Endothelial cell of umbilical vein (primary cell): Measurements from ENCODE around the gene TSPAN4. TPM values are rescaled to one million over a fixed set of nuclear protein-coding genes. Genes with fewer than 3 reads are reported as not detected.
A peak's percentile ranks its signal among the peaks of the same experiment; 100 is the strongest.

ENCODE experiments used
- BruUV-seq: library from RNA; stranded (reverse); fragments of 400-500 nt; replicated peaks from 2 replicates; lab custom pipeline; 2021; lab: Mats Ljungman, UMichigan
- CTCF ChIA-PET: fragments of 300-600, 350-600 bp; sonication (Branson Sonifier 250); formaldehyde crosslinking; loops from one replicate; lab custom pipeline; 2021; ENCODE audit warnings: antibody characterized with exemption, inconsistent platforms; lab: Charles Lee
- POLR2A ChIA-PET: fragments of 300-600, 350-600 bp; sonication (Branson Sonifier 250); formaldehyde crosslinking; loops from one replicate; lab custom pipeline; 2021; ENCODE audit warnings: antibody characterized with exemption, inconsistent platforms; lab: Charles Lee
- DNase-seq: peaks from one replicate; pipeline ENCODE4 v3.0.0-alpha.2; 2011; ENCODE audit warnings: low read depth, low spot score
- FAIRE-seq: peaks from 2 replicates; lab custom pipeline; 2011; peaks lifted over from hg19 to GRCh38; lab: Jason Lieb, UNC
- H2AFZ ChIP-seq: 2 replicates; pipeline ENCODE4 v1.6.0; 2012; ENCODE audit warnings: low read depth, low read length, control low read depth, inconsistent platforms
- H3K27ac ChIP-seq: 2 replicates; pipeline ENCODE4 v1.5.1; 2011; ENCODE audit warnings: low read depth, mild to moderate bottlenecking, control low read depth, low read length, moderate library complexity; ENCODE audit not compliant: insufficient read depth
- H3K27me3 ChIP-seq, 2 experiments: 2 replicates each; pipeline versions ENCODE4 v1.6.0 to v1.6.1; 2011; ENCODE audit warnings: low read length in 2 of 2, mixed read lengths in 1 of 2; ENCODE audit not compliant: control insufficient read depth in 2 of 2, insufficient read depth in 2 of 2
- H3K36me3 ChIP-seq, 2 experiments: 2 replicates in 1 of 2; 3 replicates in 1 of 2; pipeline ENCODE4 v1.5.1; 2011; ENCODE audit warnings: low read length in 2 of 2, mild to moderate bottlenecking in 1 of 2, moderate library complexity in 1 of 2; ENCODE audit not compliant: control insufficient read depth in 2 of 2, insufficient read depth in 2 of 2; ENCODE audit errors: extremely low read depth in 1 of 2
- H3K4me1 ChIP-seq: 3 replicates; pipeline ENCODE4 v1.5.1; 2011; ENCODE audit warnings: mild to moderate bottlenecking, low read length; ENCODE audit not compliant: control insufficient read depth, insufficient read depth; ENCODE audit errors: extremely low read depth
- H3K4me2 ChIP-seq: 2 replicates; pipeline ENCODE4 v1.6.1; 2011; ENCODE audit warnings: low read length, control low read depth, mixed read lengths; ENCODE audit not compliant: insufficient read depth
- H3K4me3 ChIP-seq, 3 experiments: fragments of 200-600 bp in 1 of 3; sonication (generic), shearing (Covaris generic) in 1 of 3; replicated peaks in 1 of 3; 2 replicates each; pipeline ENCODE4 v1.5.1; 2011 to 2016; ENCODE audit warnings: control low read depth in 3 of 3, low read length in 3 of 3, mild to moderate bottlenecking in 2 of 3, inconsistent platforms in 1 of 3, low read depth in 1 of 3, moderate library complexity in 1 of 3; ENCODE audit not compliant: insufficient read depth in 1 of 3
- H3K79me2 ChIP-seq: 2 replicates; pipeline ENCODE4 v1.6.0; 2012; ENCODE audit warnings: low read length, inconsistent platforms; ENCODE audit not compliant: control insufficient read depth, insufficient read depth
- H3K9ac ChIP-seq: replicated peaks from 2 replicates; pipeline ENCODE3; 2011; ENCODE audit warnings: low read length, control low read depth; ENCODE audit not compliant: insufficient read depth; ENCODE audit errors: extremely low read depth
- H3K9me1 ChIP-seq: replicated peaks from 3 replicates; pipeline ENCODE4 v1.6.0; 2011; ENCODE audit warnings: mild to moderate bottlenecking, low read length; ENCODE audit not compliant: control insufficient read depth, insufficient read depth; ENCODE audit errors: extremely low read depth
- H3K9me3 ChIP-seq: replicated peaks from 2 replicates; pipeline ENCODE4 v1.5.1; 2012; ENCODE audit warnings: low read length, inconsistent platforms; ENCODE audit not compliant: control insufficient read depth, insufficient read depth
- H4K20me1 ChIP-seq: replicated peaks from 2 replicates; pipeline ENCODE3; 2011; ENCODE audit warnings: mild to moderate bottlenecking, low read length; ENCODE audit not compliant: control insufficient read depth, insufficient read depth; ENCODE audit errors: extremely low read depth
- EZH2 ChIP-seq: IDR thresholded peaks from 2 replicates; pipeline ENCODE4 v1.6.1; 2012; ENCODE audit warnings: borderline replicate concordance, low read depth, mild to moderate bottlenecking, moderate library complexity, low read length, inconsistent platforms; ENCODE audit not compliant: severe bottlenecking
- FOS ChIP-seq: IDR thresholded peaks from 2 replicates; pipeline ENCODE4 v1.6.1; 2011; ENCODE audit warnings: mild to moderate bottlenecking, low read length, moderate library complexity, borderline replicate concordance; ENCODE audit not compliant: insufficient read depth
- JUN ChIP-seq: IDR thresholded peaks from 2 replicates; pipeline ENCODE4 v1.6.1; 2011; ENCODE audit warnings: borderline replicate concordance, low read depth; ENCODE audit not compliant: insufficient read length, insufficient read depth
- MYC ChIP-seq: IDR thresholded peaks from one replicate; pipeline ENCODE4 v1.6.1; 2011; ENCODE audit warnings: mild to moderate bottlenecking, low read depth, low read length
- POLR2A ChIP-seq: IDR thresholded peaks from 2 replicates; pipeline ENCODE4 v1.6.1; 2012; ENCODE audit warnings: low read depth, mild to moderate bottlenecking, control low read depth, low read length
- POLR2AphosphoS5 ChIP-seq: IDR thresholded peaks from 2 replicates; pipeline ENCODE4 v1.6.1; 2012; ENCODE audit warnings: low read depth, mild to moderate bottlenecking, control low read depth, low read length, moderate library complexity; ENCODE audit not compliant: insufficient read depth
- dilution Hi-C: fragments of 300-500 bp; cut with MboI; formaldehyde crosslinking; loops from one replicate; pipeline ENCODE4 v1.15.0; 2019; ENCODE audit warnings: low sequenced_read_pairs; ENCODE audit not compliant: extremely low pct_ligation_motif_present
- intact Hi-C: fragments of 100-400 bp; cut with micrococcal nuclease; formaldehyde crosslinking; loops from one replicate; pipeline ENCODE4 v1.10.0; 2022
- polyA plus RNA-seq, 4 experiments: library from polyadenylated mRNA; depleted of rRNA in 3 of 4; stranded (reverse) in 3 of 4; unstranded in 1 of 4; fragments of >200 nt; gene quantifications; 2 replicates each; pipeline versions ENCODE4 v1.2.1 to v1.2.3, GENCODE V29; 2011 to 2012; ENCODE audit warnings: missing spikeins in 1 of 4
- total RNA-seq: library from RNA; stranded (reverse); gene quantifications from 2 replicates; pipeline ENCODE4 v1.2.3, GENCODE V29; 2021
- TF ChIP-seq, protein P1 (sequence below): IDR thresholded peaks from 2 replicates; pipeline ENCODE4 v1.6.1; 2011; ENCODE audit not compliant: insufficient read depth, insufficient read length
- TF ChIP-seq, protein P2 (sequence below), 2 donors: IDR thresholded peaks; 1 replicate in 1 of 2; 2 replicates in 1 of 2; pipeline ENCODE4 v1.5.1; 2011; ENCODE audit warnings: low read length in 2 of 2, mild to moderate bottlenecking in 2 of 2, moderate library complexity in 2 of 2, control low read depth in 1 of 2, inconsistent platforms in 1 of 2, low read depth in 1 of 2; ENCODE audit not compliant: insufficient read depth in 1 of 2; ENCODE audit errors: extremely low read depth in 1 of 2

The TSPAN4 gene
- total and polyA plus RNA-seq, 2 donors (not counting 3 experiments of a cell fraction or from before 2014, with no cell fraction given): 114 to 199 TPM

DNA sequence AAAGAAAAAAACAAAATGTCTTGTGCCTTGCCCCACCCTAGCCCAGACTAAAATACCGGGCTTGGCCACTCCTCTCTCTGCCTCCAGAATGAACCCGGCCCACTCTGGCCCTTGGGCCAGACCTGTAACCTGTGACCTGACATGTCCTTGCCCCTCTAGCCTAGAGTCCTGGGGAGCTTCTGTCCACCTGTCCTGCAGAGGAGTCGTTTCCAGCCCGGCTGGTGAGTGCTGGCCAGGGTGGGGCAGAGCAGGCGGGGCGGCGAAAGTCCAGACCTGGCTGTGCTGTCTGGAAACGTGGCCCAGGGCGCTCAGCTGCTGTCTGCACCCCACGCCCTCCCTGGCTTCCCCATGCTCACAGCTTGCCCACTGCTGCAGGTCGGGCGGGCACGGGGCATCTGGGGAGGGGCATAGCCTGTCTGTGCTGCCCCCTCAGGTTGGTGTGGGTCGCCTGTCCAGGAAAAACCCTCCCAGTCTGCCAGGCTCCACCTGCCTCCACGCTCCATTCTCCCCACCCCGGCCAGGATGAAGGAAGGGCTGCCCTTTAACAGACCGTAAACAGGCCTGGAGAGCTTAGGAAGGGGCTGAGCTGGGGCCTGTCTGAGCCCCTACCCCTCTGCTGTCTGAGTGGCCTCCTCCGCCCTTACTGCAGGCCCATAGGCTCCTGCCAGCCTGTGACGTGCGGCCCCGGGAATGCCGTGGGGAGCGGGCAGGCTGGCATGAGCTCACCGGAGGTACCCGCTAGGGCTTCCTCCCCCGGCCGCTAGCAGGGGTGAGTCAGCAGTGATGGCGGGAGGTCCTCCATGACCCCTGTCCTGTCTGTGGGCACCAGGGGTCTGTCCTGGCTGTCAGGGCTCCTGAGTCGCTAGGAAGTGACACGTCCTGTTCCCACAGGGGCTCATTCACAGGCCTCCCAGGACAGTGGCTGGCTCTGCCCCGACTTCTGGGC, 8.0 kb upstream of the TSPAN4 start:
- peak overlapping the region; percentile 79 for H3K27ac ChIP-seq
- H2AFZ ChIP-seq: no peak overlapping the region
- CTCF ChIA-PET: interaction anchor here (1.3 to 2.9 kb wide), 4 partner anchors 10 to 30 kb away, joined by 3 to 19 read pairs (median 8); partner anchors contain the start of genes PIDD1, PNPLA2 and TSPAN4
- peaks cover 44% of the 10 kb centered on the region for H3K79me2 ChIP-seq
- POLR2A ChIA-PET: interaction anchor here (0.8 to 3.3 kb wide), 4 partner anchors 9 to 38 kb away, joined by 3 to 25 read pairs (median 8); partner anchors contain the start of genes PNPLA2, POLR2L and TSPAN4
- H3K9ac ChIP-seq: peak overlapping the region; percentile 85
- TF ChIP-seq MYC (peak; percentile 49), EZH2 (no peak), POLR2A (peak; percentile 76), JUN (peak; percentile 64), POLR2AphosphoS5 (peak; percentile 95), FOS (peak; percentile 94)
- TF ChIP-seq, protein P1, sequence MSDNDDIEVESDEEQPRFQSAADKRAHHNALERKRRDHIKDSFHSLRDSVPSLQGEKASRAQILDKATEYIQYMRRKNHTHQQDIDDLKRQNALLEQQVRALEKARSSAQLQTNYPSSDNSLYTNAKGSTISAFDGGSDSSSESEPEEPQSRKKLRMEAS: no peak
- TF ChIP-seq, protein P2, sequence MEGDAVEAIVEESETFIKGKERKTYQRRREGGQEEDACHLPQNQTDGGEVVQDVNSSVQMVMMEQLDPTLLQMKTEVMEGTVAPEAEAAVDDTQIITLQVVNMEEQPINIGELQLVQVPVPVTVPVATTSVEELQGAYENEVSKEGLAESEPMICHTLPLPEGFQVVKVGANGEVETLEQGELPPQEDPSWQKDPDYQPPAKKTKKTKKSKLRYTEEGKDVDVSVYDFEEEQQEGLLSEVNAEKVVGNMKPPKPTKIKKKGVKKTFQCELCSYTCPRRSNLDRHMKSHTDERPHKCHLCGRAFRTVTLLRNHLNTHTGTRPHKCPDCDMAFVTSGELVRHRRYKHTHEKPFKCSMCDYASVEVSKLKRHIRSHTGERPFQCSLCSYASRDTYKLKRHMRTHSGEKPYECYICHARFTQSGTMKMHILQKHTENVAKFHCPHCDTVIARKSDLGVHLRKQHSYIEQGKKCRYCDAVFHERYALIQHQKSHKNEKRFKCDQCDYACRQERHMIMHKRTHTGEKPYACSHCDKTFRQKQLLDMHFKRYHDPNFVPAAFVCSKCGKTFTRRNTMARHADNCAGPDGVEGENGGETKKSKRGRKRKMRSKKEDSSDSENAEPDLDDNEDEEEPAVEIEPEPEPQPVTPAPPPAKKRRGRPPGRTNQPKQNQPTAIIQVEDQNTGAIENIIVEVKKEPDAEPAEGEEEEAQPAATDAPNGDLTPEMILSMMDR (IDR thresholded peaks at IDR 0.05; ENCODE audit: extremely low read depth in 1 of 2, insufficient read depth in 1 of 2, low read depth in 1 of 2, low read length in 2 of 2): no peak
- intact Hi-C loops (loop anchor here (1.0 to 2.0 kb wide), 2 partner anchors 10 to 16 kb away; partner anchors contain the start of gene PNPLA2), dilution Hi-C loops (no loop called here)
- peak; percentile 98 for FAIRE-seq
- DNase-seq: peak; percentile 93
- H3K4me2 ChIP-seq: peak overlapping the region; percentile 75
- no peaks in the 10 kb centered on the region for H3K27me3 ChIP-seq
- TSS peak; percentile 63 for BruUV-seq
- H4K20me1 ChIP-seq: no peaks in the 10 kb centered on the region
- peaks cover 22 to 35% of the 10 kb centered on the region in 2 experiments for H3K36me3 ChIP-seq
- H3K4me1 ChIP-seq: peaks cover 37% of the 10 kb centered on the region
- H3K9me1 ChIP-seq: no peaks in the 10 kb centered on the region
- H3K9me3 ChIP-seq: no peaks in the 10 kb centered on the region
- peak overlapping the region; percentile 6 to 70 (median 67) for H3K4me3 ChIP-seq
